Smooth muscle cell (in vitro differentiated cells): ENCODE results near the gene RRP8. TPM values are rescaled to one million over a fixed set of nuclear protein-coding genes. Genes with fewer than 3 reads are reported as not detected.

Experiments
- DNase-seq: peaks from one replicate; lab custom pipeline; 2025; ENCODE audit not compliant: unreplicated experiment; lab: John Stamatoyannopoulos, UW
- H2AFZ ChIP-seq: fragments of 200-600 bp; sonication (generic); 2 replicates; pipeline ENCODE4 v1.6.0; 2016; ENCODE audit warnings: antibody characterized with exemption, low read depth, mild to moderate bottlenecking
- H3F3A ChIP-seq: fragments of 200-600 bp; sonication (generic); 2 replicates; pipeline ENCODE4 v1.6.0; 2017; ENCODE audit warnings: antibody characterized with exemption, low read depth
- H3K27ac ChIP-seq: fragments of 200-600 bp; sonication (generic); 2 replicates; pipeline ENCODE4 v1.5.1; 2016; ENCODE audit warnings: low read depth, mild to moderate bottlenecking
- H3K27me3 ChIP-seq: fragments of 200-600 bp; sonication (generic); 2 replicates; pipeline ENCODE4 v1.6.1; 2016; ENCODE audit warnings: low read depth, mild to moderate bottlenecking
- H3K36me3 ChIP-seq: fragments of 200-600 bp; sonication (generic); 2 replicates; pipeline ENCODE4 v1.5.1; 2016; ENCODE audit warnings: low read depth
- H3K4me1 ChIP-seq: fragments of 200-600 bp; sonication (generic); 2 replicates; pipeline ENCODE4 v1.5.1; 2016; ENCODE audit warnings: low read depth
- H3K4me2 ChIP-seq: fragments of 200-600 bp; sonication (generic); 2 replicates; pipeline ENCODE4 v1.6.0; 2016; ENCODE audit warnings: mild to moderate bottlenecking
- H3K4me3 ChIP-seq: fragments of 200-600 bp; sonication (generic); 2 replicates; pipeline ENCODE4 v1.5.1; 2016; ENCODE audit warnings: mild to moderate bottlenecking
- H3K79me2 ChIP-seq: fragments of 200-600 bp; sonication (generic); 2 replicates; pipeline ENCODE4 v1.6.0; 2016; ENCODE audit warnings: low read depth, mild to moderate bottlenecking
- H3K9ac ChIP-seq: fragments of 200-600 bp; sonication (generic); 2 replicates; pipeline ENCODE4 v1.6.0; 2016; ENCODE audit warnings: low read depth
- H3K9me3 ChIP-seq: fragments of 200-600 bp; sonication (generic); replicated peaks from 2 replicates; pipeline ENCODE4 v1.5.1; 2016; ENCODE audit warnings: low read depth
- H4K20me1 ChIP-seq: fragments of 200-600 bp; sonication (generic); 2 replicates; pipeline ENCODE4 v1.6.0; 2016; ENCODE audit warnings: low read depth
- WGBS: methylation state at CpG from one replicate; pipeline ENCODE4 v1.1.7; 2016; ENCODE audit warnings: low lambda C conversion rate; 5-methylcytosine and 5-hydroxymethylcytosine counted together
- polyA plus RNA-seq: library from polyadenylated mRNA; unstranded; fragments of >200 nt; fragmentation: Nextera tagmentation; extraction: Ambion mirVana; gene quantifications from 2 replicates; pipeline ENCODE4 v1.2.1, GENCODE V29; 2016
- total RNA-seq: library from RNA; depleted of rRNA; stranded (reverse); fragments of >200 nt; gene quantifications from 2 replicates; pipeline ENCODE4 v1.2.3, GENCODE V29; 2014
- TF ChIP-seq, protein P1 (sequence below): fragments of 200-600 bp; sonication (generic); IDR thresholded peaks from 2 replicates; pipeline ENCODE4 v1.5.1; 2017; ENCODE audit warnings: borderline replicate concordance, mild to moderate bottlenecking, antibody characterized with exemption; ENCODE audit not compliant: insufficient read depth, poor library complexity, severe bottlenecking

RRP8 gene
- total and polyA plus RNA-seq, 2 experiments from 2014 or later: 10.2 to 24.9 TPM

DNA sequence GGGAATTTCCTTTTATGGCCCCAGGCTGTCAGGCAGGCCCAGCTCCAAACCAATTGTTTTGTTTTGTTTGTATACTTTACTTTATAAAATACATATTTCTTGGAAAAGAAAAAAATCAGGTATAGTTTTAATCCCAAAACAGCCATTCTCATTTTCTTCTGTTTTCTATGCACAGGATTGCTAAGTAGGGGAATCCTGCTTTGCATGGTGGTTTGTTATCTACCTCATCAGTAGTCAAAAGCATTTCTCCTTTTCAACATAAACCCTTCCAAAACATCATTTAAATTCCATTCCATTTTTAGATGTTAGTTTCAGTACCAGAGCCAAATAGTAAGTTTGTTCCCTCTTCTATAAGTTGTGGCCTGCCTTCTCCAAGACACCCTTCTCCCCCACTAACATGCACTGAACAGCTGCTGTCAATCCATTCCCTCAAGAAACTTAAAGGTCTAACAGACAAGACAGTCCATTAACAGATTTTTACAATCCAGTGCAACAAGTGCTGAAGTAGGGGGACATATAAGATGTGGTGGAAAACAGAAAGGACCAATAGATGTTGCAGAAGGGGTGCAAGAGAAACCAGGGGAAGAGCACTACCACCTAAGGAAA is 3.9 kb upstream of the RRP8 start:
- H3K27ac ChIP-seq: peak overlapping the region; percentile 99
- peaks cover 10% of the 10 kb centered on the region for H4K20me1 ChIP-seq
- H3F3A ChIP-seq: peaks cover 49% of the 10 kb centered on the region
- peaks cover 41% of the 10 kb centered on the region for H3K4me1 ChIP-seq
- TF ChIP-seq, protein P1, sequence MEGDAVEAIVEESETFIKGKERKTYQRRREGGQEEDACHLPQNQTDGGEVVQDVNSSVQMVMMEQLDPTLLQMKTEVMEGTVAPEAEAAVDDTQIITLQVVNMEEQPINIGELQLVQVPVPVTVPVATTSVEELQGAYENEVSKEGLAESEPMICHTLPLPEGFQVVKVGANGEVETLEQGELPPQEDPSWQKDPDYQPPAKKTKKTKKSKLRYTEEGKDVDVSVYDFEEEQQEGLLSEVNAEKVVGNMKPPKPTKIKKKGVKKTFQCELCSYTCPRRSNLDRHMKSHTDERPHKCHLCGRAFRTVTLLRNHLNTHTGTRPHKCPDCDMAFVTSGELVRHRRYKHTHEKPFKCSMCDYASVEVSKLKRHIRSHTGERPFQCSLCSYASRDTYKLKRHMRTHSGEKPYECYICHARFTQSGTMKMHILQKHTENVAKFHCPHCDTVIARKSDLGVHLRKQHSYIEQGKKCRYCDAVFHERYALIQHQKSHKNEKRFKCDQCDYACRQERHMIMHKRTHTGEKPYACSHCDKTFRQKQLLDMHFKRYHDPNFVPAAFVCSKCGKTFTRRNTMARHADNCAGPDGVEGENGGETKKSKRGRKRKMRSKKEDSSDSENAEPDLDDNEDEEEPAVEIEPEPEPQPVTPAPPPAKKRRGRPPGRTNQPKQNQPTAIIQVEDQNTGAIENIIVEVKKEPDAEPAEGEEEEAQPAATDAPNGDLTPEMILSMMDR: no peak
- peaks cover 83% of the 10 kb centered on the region for H3K79me2 ChIP-seq
- H3K9ac ChIP-seq: peak overlapping the region; percentile 51
- no peak for DNase-seq
- H3K27me3 ChIP-seq: no peaks in the 10 kb centered on the region
- no peaks in the 10 kb centered on the region for H3K36me3 ChIP-seq
- H3K9me3 ChIP-seq: no peaks in the 10 kb centered on the region
- H3K4me3 ChIP-seq: peak overlapping the region; percentile 95
- peak overlapping the region; percentile 92 for H3K4me2 ChIP-seq
- no peak overlapping the region for H2AFZ ChIP-seq

DNA sequence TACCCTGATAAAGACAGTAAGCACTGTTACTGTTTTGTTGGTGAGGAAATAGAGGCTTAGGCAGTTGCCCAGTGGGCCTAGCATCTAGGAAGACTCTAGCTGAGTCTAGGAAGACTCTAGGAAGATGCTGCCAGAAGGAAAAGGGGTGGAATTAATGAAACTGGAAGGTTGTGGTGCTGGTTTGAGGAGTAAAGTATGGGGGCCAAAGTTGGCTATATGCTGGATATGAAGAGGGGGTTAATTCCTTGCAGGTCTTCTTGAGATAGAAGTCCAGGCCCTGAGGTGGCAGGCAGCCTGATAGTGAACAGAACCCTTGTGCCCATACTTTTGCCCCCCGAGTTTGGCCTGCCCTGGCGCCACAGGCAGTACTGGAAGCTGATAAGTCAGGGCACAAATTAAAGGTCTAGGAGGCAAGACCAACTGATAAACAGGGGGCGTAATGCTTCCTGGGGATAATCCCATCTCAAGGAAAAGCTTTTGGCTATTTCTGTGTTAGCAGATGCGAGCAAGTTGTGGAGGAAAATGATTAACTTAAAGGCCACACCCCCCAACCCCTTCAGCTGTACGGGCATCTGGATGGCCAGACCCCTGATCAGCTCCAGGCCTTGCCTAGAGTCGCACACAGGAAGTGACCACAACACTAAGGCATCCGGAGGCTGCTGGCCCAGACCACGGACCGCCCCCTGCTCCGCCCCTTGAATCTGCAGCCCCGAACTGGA is 3.2 kb upstream of the RRP8 start:
- H4K20me1 ChIP-seq: peaks cover 16% of the 10 kb centered on the region
- peak overlapping the region; percentile 95 for H3K4me3 ChIP-seq
- no peaks in the 10 kb centered on the region for H3K36me3 ChIP-seq
- H3K4me1 ChIP-seq: peaks cover 45% of the 10 kb centered on the region
- no peak overlapping the region for H2AFZ ChIP-seq
- TF ChIP-seq, protein P1: no peak
- WGBS: 5% methylated on average over 11 of the region's 11 CpGs
- peaks cover 87% of the 10 kb centered on the region for H3K79me2 ChIP-seq
- H3K9ac ChIP-seq: peak overlapping the region; percentile 73
- peaks cover 48% of the 10 kb centered on the region for H3F3A ChIP-seq
- H3K4me2 ChIP-seq: peak overlapping the region; percentile 92
- DNase-seq: peak; percentile 69
- no peaks in the 10 kb centered on the region for H3K9me3 ChIP-seq
- H3K27ac ChIP-seq: peak overlapping the region; percentile 99
- no peaks in the 10 kb centered on the region for H3K27me3 ChIP-seq

DNA sequence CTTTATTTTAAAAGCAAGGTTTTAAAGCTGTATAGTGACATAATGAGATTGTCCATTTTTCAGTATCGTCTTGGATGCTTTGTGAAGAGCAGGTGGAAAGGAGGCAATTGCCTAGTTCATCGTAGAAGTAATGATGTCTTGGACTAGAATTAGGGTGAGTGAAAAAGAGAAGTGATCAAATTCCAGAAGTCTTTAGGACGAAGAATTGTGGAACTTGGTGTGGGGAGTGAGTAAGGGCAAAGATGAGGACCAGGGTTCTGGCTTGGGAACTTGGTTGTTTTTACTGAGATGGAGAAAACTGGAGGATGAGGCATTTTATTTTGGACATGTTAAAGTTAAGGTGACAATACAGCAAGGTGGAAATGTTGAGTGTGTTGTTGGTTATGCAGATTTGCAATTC is 1.4 kb upstream of the RRP8 start:
- H3K27ac ChIP-seq: peak overlapping the region; percentile 99
- H3K4me3 ChIP-seq: peak overlapping the region; percentile 95
- H3K4me2 ChIP-seq: peak overlapping the region; percentile 92
- 52% methylated on average over 3 of the region's 3 CpGs for WGBS
- H4K20me1 ChIP-seq: peaks cover 18% of the 10 kb centered on the region
- H3K27me3 ChIP-seq: no peaks in the 10 kb centered on the region
- H3K4me1 ChIP-seq: peaks cover 38% of the 10 kb centered on the region
- no peak for DNase-seq
- TF ChIP-seq, protein P1: no peak
- no peaks in the 10 kb centered on the region for H3K9me3 ChIP-seq
- peaks cover 83% of the 10 kb centered on the region for H3K79me2 ChIP-seq
- peaks cover 41% of the 10 kb centered on the region for H3F3A ChIP-seq
- H3K36me3 ChIP-seq: no peaks in the 10 kb centered on the region
- H3K9ac ChIP-seq: peak overlapping the region; percentile 91
- H2AFZ ChIP-seq: no peak overlapping the region
